Measurements from ENCODE around the gene CHAF1A.

The CHAF1A gene

DNA sequence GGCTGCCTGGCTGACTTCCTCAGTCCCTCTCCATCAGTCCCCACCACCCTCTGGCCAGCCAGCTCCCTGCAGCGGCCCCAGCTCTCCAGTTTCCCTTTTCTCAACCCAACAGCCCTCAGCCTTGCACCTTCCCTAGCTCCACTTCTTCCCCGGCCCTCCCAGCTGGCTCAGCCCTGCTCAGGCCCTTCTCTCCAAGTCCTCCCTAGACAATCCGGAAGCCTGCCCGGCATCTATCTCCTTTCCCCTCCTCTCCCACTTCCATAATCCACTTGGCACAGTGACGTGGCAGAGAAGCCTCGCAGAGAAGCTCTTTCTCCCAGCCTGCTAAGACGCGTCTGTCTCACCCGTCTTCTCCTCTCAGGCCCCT is 54.0 kb downstream of the CHAF1A start:
- no peak for DNase-seq (ENCODE audit: low spot score)

GRCh38 chr19:4456843-4457653 is 54.6 kb downstream of the CHAF1A start:
- peak; percentile 91 for DNase-seq (ENCODE audit: low spot score)

GRCh38 chr19:4457654-4458395 is 55.4 kb downstream of the CHAF1A start, which contains the start of gene UBXN6:
TSS of gene UBXN6 (minus strand) at chr19:4457794. CDS start at chr19:4457697, 97 bp downstream.
- DNase-seq (ENCODE audit: low spot score), result peak; percentile 98

- DNase-seq (ENCODE audit: low spot score), result no peak
These were observed 62.6 kb downstream of the CHAF1A start for GRCh38 chr19:4464815-4465581.

- DNase-seq (ENCODE audit: low spot score), result no peak
These were observed 65.4 kb downstream of the CHAF1A start for GRCh38 chr19:4467835-4468234.

DNA sequence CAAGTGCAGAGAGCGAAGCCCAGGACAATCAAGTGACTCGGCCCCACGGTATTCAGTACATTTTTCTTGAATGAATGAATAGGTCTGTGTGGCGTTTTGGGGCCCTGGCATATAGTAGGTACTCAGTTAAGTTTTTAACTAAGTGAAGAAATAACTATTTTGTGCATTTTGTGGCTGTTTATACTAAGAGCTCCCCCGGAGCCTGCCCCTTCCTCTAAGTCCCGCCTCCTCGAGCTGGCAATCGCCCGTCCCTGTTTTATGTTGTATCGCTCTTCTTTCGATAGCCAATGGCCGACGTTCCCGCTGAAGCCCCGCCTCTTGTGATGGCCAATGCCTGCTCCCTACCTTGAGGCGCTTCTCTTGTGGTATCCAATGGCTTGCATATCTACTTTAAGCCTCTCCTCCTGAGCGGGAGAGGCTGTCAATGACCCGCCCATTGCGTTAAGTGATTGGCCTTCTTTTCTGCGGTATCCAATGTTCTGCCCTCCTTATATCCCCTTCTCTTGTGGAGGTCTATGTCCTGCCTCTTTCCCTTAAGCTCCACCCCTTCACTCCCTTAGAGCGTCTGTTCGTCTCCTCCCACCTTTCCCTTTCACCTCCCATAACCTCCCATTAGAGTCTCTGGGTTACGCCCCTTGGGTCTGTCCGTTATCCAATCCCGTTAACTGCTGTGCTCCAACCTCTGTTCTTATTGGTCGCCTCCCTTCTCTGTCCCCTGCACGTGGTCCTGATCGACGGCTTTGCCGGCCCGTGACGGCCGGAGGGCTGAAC is 69.1 kb downstream of the CHAF1A start:
- peak; percentile 97 for DNase-seq (ENCODE audit: low spot score)

DNA sequence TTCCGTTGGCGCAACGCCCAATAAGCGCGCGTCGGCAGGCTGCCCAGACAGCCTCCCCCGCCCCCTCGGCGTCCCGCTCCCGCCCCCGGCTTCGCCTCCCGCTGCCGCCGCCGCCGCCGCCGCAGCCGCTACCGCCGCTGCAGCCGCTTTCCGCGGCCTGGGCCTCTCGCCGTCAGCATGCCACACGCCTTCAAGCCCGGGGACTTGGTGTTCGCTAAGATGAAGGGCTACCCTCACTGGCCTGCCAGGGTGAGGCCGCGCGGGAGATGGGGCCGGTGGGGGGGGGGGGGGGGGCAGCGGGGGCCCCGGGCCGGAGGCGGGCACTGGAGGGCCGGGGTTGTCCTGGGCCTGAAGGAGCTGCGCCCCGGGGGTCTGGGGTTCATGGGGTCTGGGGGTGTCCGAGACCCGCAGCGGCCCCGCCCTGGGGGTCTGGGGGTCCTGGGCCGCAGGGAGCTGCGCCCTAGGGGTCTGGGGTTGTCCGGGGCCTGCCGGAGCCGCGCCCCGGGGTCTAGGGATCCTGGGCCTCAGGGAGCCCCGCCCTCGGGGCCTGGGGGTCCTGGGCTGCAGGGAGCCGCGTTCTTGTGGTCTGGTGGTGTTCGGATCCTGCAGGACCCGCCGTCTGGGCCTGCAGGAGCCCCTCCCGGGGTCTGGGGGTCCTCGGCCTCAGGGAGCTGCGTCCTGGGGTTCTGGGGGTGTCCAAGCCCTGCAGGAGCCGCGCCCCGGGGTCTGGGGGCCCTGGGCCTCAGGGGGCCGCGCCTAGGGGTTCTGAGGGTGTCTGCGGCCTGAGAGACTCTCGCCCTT is 69.9 kb downstream of the CHAF1A start, which contains the start of gene HDGFL2:
TSS of gene HDGFL2 (plus strand) at position 124 of the 801 bp plus-strand sequence. CDS start at position 178, 54 bp downstream.
- DNase-seq (ENCODE audit: low spot score), result no peak

DNA sequence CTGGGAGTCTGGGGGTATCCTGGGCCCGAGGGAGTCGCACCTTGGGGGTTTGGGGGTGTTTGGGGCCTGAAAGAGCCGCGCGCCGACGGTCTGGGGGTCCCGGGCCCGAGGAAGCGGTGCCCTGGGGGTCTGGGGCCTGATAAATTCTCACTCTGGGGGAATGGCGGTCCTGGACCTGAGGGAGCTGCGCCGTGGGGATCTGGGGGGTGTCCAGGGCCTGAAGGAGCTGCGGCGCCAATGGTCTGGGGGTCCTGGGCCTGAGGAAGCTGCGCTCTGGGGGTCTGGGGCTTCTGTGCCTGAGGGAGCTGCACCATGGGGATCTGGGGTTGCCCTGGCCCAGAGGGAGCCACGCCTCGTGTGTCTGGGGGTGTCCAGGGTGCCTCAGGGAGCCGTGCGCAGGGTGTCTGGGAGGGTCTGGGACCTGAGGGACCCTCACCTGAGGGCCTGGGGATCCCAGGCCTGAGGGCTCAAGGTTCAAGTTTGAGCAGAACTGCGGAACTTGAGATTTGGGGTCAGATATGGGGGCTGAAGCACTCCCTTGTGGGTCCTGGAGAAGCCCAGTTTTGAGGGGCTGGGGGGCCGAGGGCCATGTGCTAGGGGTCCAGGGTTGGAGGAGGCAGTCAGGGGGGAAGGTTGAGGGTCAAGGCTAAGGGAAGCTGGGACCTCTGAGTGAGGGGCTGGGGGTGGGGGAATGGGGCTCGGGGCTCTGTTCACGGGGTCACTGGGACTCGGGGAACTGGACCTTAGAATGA is 70.7 kb downstream of the CHAF1A start:
- DNase-seq (ENCODE audit: low spot score), result no peak

GRCh38 chr19:4473763-4474513 is 71.5 kb downstream of the CHAF1A start:
- DNase-seq (ENCODE audit: low spot score), result no peak

GRCh38 chr19:4474514-4475022 is 72.1 kb downstream of the CHAF1A start:
- DNase-seq (ENCODE audit: low spot score), result peak; percentile 93

DNA sequence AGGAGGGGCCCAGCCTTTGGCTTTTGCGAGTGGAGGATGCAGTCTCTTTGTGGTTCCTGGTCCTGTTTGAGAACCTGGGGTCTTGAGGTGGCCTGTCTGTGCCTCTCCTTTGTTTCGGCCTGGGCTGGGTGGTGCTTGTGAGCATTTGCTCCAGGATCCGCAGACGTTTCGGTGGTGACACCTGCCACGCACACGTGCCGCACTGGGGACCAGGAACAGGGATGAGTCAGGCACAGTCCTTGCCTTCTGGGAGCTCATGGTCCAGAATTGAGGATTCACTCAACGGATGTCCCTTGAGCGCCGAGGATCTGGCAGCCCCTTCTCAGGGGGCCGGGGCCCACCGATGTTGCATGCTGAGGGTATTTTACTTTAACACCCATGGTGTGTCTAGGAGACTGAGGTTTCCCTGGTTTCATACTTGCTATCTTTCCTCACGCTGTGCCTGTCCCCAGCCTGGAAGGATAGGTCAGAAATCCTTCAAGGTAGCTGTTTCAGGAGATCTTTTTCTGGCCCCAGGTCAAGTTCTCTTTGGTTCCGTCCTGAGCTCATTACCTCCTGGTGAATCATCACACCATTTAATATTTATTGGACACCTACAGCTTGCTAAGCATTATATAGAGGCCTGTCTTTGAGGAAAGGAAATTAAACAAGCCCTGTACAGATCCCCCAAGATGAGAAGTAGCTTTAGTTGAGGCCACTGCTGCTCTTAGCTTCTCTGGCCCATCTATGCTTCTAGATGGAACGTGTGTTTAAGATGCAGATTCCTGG is 74.8 kb downstream of the CHAF1A start:
- no peak for DNase-seq (ENCODE audit: low spot score)

DNA sequence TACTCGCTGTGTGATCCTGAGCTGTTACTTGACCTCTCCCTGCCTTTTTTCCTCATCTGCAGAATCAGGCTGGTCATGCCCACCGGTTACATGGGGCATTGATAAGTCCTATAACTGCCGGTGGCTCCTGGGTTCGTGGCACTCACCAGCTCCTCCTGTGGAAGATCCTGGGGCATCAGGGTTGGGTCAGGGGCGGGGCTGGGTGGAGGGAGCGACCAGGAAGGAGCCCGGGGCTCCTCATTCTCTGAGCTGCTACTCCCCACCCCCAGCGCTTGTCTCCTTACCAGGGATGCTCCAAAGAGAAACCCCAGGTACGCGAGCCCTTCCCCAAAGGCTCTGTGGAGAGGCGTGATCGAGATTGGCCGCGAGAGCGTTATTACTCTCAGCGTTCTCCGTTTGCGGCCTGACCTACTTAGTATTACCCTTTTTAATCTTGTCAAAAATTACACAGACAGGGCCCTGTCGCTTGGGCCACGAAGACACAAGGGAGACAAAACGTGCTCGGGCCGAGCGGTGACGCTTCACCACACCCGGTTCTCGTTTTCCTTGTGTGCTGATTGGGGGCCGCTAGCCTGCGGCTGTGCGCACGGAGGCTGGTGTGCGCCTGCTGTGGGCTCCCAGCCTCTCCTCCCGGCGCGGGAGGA is 80.4 kb downstream of the CHAF1A start:
- DNase-seq (ENCODE audit: low spot score), result peak; percentile 15

DNA sequence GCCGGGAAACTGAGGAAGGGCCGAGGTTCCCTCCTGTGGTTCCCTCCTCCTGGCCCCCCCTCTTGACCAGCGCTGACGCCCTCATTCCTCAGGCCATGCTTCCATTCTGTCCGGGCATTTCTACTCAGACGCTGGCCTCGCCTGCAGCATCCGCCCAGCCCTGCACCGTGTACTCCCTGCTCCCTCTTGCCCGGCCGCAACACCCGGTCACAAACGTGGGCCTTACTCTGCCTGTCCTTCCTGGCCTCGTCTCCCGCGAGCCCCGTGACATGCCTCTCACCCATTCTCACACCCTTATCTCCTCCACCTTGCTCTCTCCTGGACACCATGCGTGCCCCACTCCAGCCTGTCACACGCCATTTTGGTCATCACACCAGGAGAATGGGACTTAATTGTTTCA is 80.9 kb downstream of the CHAF1A start:
- DNase-seq (ENCODE audit: low spot score), result no peak

- DNase-seq (ENCODE audit: low spot score), result no peak
These were observed 85.1 kb downstream of the CHAF1A start for GRCh38 chr19:4487572-4487971.

- DNase-seq (ENCODE audit: low spot score), result no peak
These were observed 86.1 kb downstream of the CHAF1A start for GRCh38 chr19:4488496-4488895.

DNA sequence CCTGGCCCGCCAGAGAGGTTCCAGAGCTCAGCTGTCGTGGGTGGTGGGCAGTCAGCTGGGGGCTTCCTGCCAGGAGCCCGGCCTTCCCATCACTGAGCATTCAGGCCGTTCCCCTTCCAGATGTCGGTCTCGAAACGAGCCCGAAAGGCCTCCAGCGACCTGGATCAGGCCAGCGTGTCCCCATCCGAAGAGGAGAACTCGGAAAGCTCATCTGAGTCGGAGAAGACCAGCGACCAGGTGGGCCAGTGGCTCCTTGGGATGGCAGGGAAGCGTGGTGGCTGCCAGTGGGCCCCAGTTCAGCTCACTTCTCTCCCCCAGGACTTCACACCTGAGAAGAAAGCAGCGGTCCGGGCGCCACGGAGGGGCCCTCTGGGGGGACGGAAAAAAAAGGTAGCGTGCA is 89.0 kb downstream of the CHAF1A start:
- no peak for DNase-seq (ENCODE audit: low spot score)

GRCh38 chr19:4492337-4493103 is 90.1 kb downstream of the CHAF1A start:
- no peak for DNase-seq (ENCODE audit: low spot score)

Measured in iPS-NIHi11 (cell line).